ENCODE measurements around the gene IQGAP3. TPM values are rescaled to one million over a fixed set of nuclear protein-coding genes. Genes with fewer than 3 reads are reported as not detected.

IQGAP3 gene
- total RNA-seq = 1 to 10 TPM in 1 of 7 donors, under 1 TPM in 5, not detected in 1; 0.05 to 1.2 (median 0.30) TPM
- under 1 TPM; 0.18 to 0.60 TPM for polyA plus RNA-seq
- long read RNA-seq, donor 1 = 0 reads
- long read RNA-seq, donor 2 = 0 reads
- long read RNA-seq, donor 3, partial matches to known transcripts = 1 of 2 reads
- long read RNA-seq, donor 3, other reads (novel, unspliced or antisense) = 1 of 2 reads

- peaks cover 2% of the 10 kb centered on the region for H3K4me1 ChIP-seq (ENCODE audit: insufficient read depth)
- no peaks in the 10 kb centered on the region for H3K36me3 ChIP-seq
- TF ChIP-seq CTCF (IDR thresholded peaks at IDR 0.05) = no peak
- TF ChIP-seq EP300 (IDR thresholded peaks at IDR 0.05) = no peak
- TF ChIP-seq POLR2A (IDR thresholded peaks at IDR 0.05) = peak; percentile 9
- H3K27ac ChIP-seq = no peak within 1 kb of the TSS
- intact Hi-C loops (cut with DNase I) = no loop called here
- peak within 1 kb of the TSS; percentile 25 for H3K4me3 ChIP-seq
- no peaks in the 10 kb centered on the region for H3K9me3 ChIP-seq
- DNase-seq = peak; percentile 80 to 86 (median 83)
- H3K27me3 ChIP-seq = no peaks in the 10 kb centered on the region
- WGBS, 3 donors = 0 to 1% (median 0%) methylated on average over 37 to 38 of the region's 38 CpGs
These were observed at the start of gene IQGAP3 for GRCh38 chr1:156571919-156572662. Gene IQGAP3, minus strand, starts transcription at chr1:156572565. Its CDS starts 36 bp downstream, at chr1:156572529.

- no peak overlapping the region for H3K27ac ChIP-seq
- 19 to 35% (median 28%) methylated on average over 6 of the region's 6 CpGs for WGBS, 3 donors
- intact Hi-C loops (cut with DNase I) = loop anchor here in 1 of 4 donors (10.0 kb wide), 1 partner anchor 265 kb away; no protein-coding TSS in a partner anchor
These were observed 47.2 kb upstream of the IQGAP3 start for GRCh38 chr1:156619582-156619955.

GRCh38 chr1:156618853-156619581 lies 46.7 kb upstream of the IQGAP3 start, which contains the start of gene HAPLN2:
Gene HAPLN2, plus strand, starts transcription at chr1:156619415. Its CDS starts 4,076 bp downstream, at chr1:156623491.
- H3K4me1 ChIP-seq (ENCODE audit: insufficient read depth) = peaks cover 4% of the 10 kb centered on the region
- H3K36me3 ChIP-seq = no peaks in the 10 kb centered on the region
- no peak for TF ChIP-seq EP300 (IDR thresholded peaks at IDR 0.05)
- TF ChIP-seq CTCF (IDR thresholded peaks at IDR 0.05) = no peak
- TF ChIP-seq POLR2A (IDR thresholded peaks at IDR 0.05) = no peak
- H3K4me3 ChIP-seq = no peak within 1 kb of the TSS
- 10 to 12% (median 11%) methylated on average over 7 of the region's 7 CpGs for whole genome bisulfite sequencing, 3 donors
- no peaks in the 10 kb centered on the region for H3K27me3 ChIP-seq
- no peak for DNase-seq
- no peak within 1 kb of the TSS for H3K27ac ChIP-seq
- no peaks in the 10 kb centered on the region for H3K9me3 ChIP-seq
- intact Hi-C loops (cut with DNase I) = loop anchor here in 1 of 4 donors (10.0 kb wide), 1 partner anchor 264 kb away; no protein-coding TSS in a partner anchor

More at GRCh38 chr1:156619582-156619955, 47.2 kb upstream of the IQGAP3 start:
- Histone ChIP-seq H3K4me3 (no peak overlapping the region), H3K36me3 (no peaks in the 10 kb centered on the region), H3K27me3 (no peaks in the 10 kb centered on the region), H3K4me1 (ENCODE audit: insufficient read depth) (peaks cover 8% of the 10 kb centered on the region), H3K9me3 (no peaks in the 10 kb centered on the region)
- DNase-seq = no peak
- TF ChIP-seq CTCF (IDR thresholded peaks at IDR 0.05) = no peak
- no peak for TF ChIP-seq POLR2A (IDR thresholded peaks at IDR 0.05)
- TF ChIP-seq EP300 (IDR thresholded peaks at IDR 0.05) = no peak

GRCh38 chr1:156616463-156616862 lies 44.1 kb upstream of the IQGAP3 start:
- no peak for DNase-seq
- no peak overlapping the region for H3K4me3 ChIP-seq

More at GRCh38 chr1:156616463-156616862, 44.1 kb upstream of the IQGAP3 start:
- intact Hi-C loops (cut with DNase I) = loop anchor here in 1 of 4 donors (10.0 kb wide), 1 partner anchor 262 kb away; no protein-coding TSS in a partner anchor
- no peak overlapping the region for H3K27ac ChIP-seq
- 1 to 4% (median 2%) methylated on average over 5 of the region's 5 CpGs for WGBS, 3 donors
- no peaks in the 10 kb centered on the region for H3K4me1 ChIP-seq (ENCODE audit: insufficient read depth)
- H3K36me3 ChIP-seq = no peaks in the 10 kb centered on the region
- H3K9me3 ChIP-seq = no peaks in the 10 kb centered on the region
- no peaks in the 10 kb centered on the region for H3K27me3 ChIP-seq
- TF ChIP-seq CTCF (IDR thresholded peaks at IDR 0.05) = no peak
- no peak for TF ChIP-seq POLR2A (IDR thresholded peaks at IDR 0.05)
- no peak for TF ChIP-seq EP300 (IDR thresholded peaks at IDR 0.05)

Measured in ovary (tissue), 10 donors.